ENCODE measurements around the gene PLEKHN1.

PLEKHN1 gene

DNA sequence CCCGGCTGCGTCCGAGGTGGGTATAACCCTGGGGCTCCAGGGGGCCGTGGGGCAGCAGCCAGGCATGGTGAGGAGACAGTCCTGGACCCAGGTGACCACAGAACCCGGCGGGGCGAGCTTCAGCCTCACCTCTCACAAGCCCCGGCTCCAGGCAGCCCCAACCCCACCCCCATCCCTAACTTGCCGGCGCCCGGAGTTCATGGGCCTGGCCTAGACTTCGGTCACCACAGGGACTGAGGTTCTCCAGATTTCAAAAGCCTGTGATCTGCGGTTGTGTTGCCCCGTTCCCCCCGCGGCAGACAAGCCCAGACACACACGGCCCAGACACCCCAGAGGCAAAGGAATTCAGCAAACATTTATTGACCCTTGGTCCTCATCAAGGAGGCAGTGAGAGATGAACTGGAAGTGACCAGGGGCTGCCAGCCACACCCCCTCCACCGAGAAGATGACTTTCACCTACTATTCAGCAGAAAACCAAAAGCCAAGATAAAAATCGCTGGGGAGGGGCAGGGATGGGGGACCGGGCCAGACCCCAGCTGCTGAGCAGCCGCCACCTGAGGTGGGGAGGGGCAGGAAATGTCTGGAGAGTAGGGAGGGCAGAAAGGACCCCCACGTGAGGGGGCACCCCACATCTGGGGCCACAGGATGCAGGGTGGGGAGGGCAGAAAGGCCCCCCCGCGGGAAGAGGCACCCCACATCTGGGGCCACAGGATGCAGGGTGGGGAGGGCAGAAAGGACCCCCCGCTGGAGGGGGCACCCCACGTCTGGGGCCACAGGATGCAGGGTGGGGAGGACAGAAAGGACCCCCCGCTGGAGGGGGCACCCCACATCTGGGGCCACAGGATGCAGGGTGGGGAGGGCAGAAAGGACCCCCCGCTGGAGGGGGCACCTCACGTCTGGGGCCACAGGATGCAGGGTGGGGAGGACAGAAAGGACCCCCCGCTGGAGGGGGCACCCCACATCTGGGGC, 29.7 kb downstream of the PLEKHN1 start:
- TF ChIP-seq EZH2 (IDR thresholded peaks at IDR 0.05; ENCODE audit: borderline replicate concordance, low read length), result no peak
- TF ChIP-seq, protein P1, sequence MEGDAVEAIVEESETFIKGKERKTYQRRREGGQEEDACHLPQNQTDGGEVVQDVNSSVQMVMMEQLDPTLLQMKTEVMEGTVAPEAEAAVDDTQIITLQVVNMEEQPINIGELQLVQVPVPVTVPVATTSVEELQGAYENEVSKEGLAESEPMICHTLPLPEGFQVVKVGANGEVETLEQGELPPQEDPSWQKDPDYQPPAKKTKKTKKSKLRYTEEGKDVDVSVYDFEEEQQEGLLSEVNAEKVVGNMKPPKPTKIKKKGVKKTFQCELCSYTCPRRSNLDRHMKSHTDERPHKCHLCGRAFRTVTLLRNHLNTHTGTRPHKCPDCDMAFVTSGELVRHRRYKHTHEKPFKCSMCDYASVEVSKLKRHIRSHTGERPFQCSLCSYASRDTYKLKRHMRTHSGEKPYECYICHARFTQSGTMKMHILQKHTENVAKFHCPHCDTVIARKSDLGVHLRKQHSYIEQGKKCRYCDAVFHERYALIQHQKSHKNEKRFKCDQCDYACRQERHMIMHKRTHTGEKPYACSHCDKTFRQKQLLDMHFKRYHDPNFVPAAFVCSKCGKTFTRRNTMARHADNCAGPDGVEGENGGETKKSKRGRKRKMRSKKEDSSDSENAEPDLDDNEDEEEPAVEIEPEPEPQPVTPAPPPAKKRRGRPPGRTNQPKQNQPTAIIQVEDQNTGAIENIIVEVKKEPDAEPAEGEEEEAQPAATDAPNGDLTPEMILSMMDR (IDR thresholded peaks at IDR 0.05; ENCODE audit: low read length), result no peak
- H3K27me3 ChIP-seq (ENCODE audit: insufficient read depth, low read length), result no peaks in the 10 kb centered on the region; the same call in 1 of the 2 replicates

DNA sequence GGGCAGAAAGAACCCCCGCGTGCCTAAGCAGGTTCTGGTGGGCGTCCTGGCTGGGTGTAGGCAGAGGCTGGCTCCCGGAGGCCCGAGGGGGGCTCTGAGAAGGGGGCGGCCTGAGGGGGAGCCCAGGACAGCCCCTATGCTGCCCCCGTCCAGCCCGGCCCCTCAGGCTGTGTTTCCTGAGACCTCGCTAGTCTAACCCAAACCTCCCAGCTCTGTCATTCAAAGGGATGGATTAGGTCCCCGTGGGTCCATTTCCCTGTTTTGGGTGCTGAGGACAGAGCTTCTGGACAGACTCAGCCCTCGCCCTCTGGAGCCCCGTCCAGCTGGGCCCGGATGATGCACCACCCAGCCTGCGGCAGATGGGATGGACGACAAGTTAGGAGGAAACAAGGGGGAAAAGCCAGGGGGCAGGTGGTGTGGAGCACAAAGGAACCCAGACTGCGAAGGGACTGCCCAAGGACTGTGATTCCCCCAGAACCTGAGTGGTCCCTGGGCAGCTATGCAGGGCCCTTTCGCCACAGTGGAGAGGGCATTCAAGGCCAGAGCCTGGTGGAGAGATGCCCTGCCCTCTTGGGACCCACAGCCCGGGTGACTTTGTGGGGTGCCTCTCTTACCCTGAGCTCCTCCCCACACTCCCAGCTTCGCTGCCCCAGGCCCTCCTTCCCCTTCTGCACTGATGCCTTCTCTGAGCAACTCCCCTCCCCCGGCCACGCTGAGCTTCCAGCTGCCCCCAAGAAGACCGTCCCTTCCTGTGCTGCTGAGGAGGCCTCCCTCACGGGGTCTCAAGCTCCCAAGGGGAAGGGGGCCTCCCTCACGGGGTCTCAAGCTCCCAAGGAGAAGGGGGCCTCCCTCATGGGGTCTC, 30.8 kb downstream of the PLEKHN1 start:
- Histone ChIP-seq H2AFZ (ENCODE audit: low read length) (no peak overlapping the region), H3K9ac (ENCODE audit: low read length) (no peak overlapping the region), H4K20me1 (ENCODE audit: insufficient read depth, low read length) (no peaks in the 10 kb centered on the region), H3K27ac (ENCODE audit: low read depth, low read length, poor library complexity, severe bottlenecking) (no peak overlapping the region), H3K9me3 (ENCODE audit: low read length) (no peaks in the 10 kb centered on the region), H3K27me3 (ENCODE audit: insufficient read depth, low read length) (no peaks in the 10 kb centered on the region; the same call in 1 of the 2 replicates), H3F3A (ENCODE audit: insufficient read depth, low read length) (no peaks in the 10 kb centered on the region), H3K9me2 (ENCODE audit: low read depth, low read length) (no peaks in the 10 kb centered on the region), H3K4me2 (ENCODE audit: low read length) (no peak overlapping the region), H3K79me2 (ENCODE audit: insufficient read depth, low read length) (no peaks in the 10 kb centered on the region), H3K4me3 (ENCODE audit: low read depth, low read length, poor library complexity, severe bottlenecking) (no peak overlapping the region), H3K36me3 (ENCODE audit: insufficient read depth, low read length) (no peaks in the 10 kb centered on the region), H3K4me1 (ENCODE audit: insufficient read depth, low read length, severe bottlenecking) (no peaks in the 10 kb centered on the region)
- TF ChIP-seq, protein P1 (IDR thresholded peaks at IDR 0.05; ENCODE audit: low read length), result no peak
- TF ChIP-seq EZH2 (IDR thresholded peaks at IDR 0.05; ENCODE audit: borderline replicate concordance, low read length), result no peak

More for the DNA sequence above, 29.7 kb downstream of the PLEKHN1 start:
- no peak overlapping the region for H3K27ac ChIP-seq (ENCODE audit: low read depth, low read length, poor library complexity, severe bottlenecking)
- H3K36me3 ChIP-seq (ENCODE audit: insufficient read depth, low read length), result no peaks in the 10 kb centered on the region
- H3K4me2 ChIP-seq (ENCODE audit: low read length), result no peak overlapping the region
- H2AFZ ChIP-seq (ENCODE audit: low read length), result no peak overlapping the region
- H3K9ac ChIP-seq (ENCODE audit: low read length), result no peak overlapping the region
- no peaks in the 10 kb centered on the region for H3K9me2 ChIP-seq (ENCODE audit: low read depth, low read length)
- no peaks in the 10 kb centered on the region for H3K9me3 ChIP-seq (ENCODE audit: low read length)
- H3K4me3 ChIP-seq (ENCODE audit: low read depth, low read length, poor library complexity, severe bottlenecking), result no peak overlapping the region
- no peaks in the 10 kb centered on the region for H3F3A ChIP-seq (ENCODE audit: insufficient read depth, low read length)
- no peaks in the 10 kb centered on the region for H3K79me2 ChIP-seq (ENCODE audit: insufficient read depth, low read length)
- H3K4me1 ChIP-seq (ENCODE audit: insufficient read depth, low read length, severe bottlenecking), result no peaks in the 10 kb centered on the region
- no peaks in the 10 kb centered on the region for H4K20me1 ChIP-seq (ENCODE audit: insufficient read depth, low read length)

DNA sequence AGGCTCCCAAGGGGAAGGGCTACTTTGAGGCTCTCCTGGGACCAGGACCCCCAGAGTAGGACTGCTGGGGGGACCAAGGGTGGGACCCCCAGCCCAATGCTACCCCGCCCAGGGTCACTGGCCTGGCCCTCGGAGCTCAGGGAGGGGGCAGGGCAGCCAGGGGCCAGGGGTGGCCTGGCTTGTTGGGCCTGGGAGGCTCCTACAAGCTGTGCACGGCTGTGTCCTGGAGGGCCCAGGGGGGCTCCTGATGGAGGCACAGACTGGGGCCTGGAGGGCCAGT, 31.4 kb downstream of the PLEKHN1 start:
- Histone ChIP-seq H2AFZ (ENCODE audit: low read length) (no peak overlapping the region), H3K79me2 (ENCODE audit: insufficient read depth, low read length) (no peaks in the 10 kb centered on the region), H3K4me2 (ENCODE audit: low read length) (no peak overlapping the region), H3F3A (ENCODE audit: insufficient read depth, low read length) (no peaks in the 10 kb centered on the region), H3K9me2 (ENCODE audit: low read depth, low read length) (no peaks in the 10 kb centered on the region), H3K27me3 (ENCODE audit: insufficient read depth, low read length) (no peaks in the 10 kb centered on the region; the same call in 1 of the 2 replicates), H4K20me1 (ENCODE audit: insufficient read depth, low read length) (no peaks in the 10 kb centered on the region), H3K36me3 (ENCODE audit: insufficient read depth, low read length) (no peaks in the 10 kb centered on the region), H3K9ac (ENCODE audit: low read length) (no peak overlapping the region), H3K4me3 (ENCODE audit: low read depth, low read length, poor library complexity, severe bottlenecking) (no peak overlapping the region), H3K9me3 (ENCODE audit: low read length) (no peaks in the 10 kb centered on the region), H3K4me1 (ENCODE audit: insufficient read depth, low read length, severe bottlenecking) (no peaks in the 10 kb centered on the region), H3K27ac (ENCODE audit: low read depth, low read length, poor library complexity, severe bottlenecking) (no peak overlapping the region)
- TF ChIP-seq, protein P1 (IDR thresholded peaks at IDR 0.05; ENCODE audit: low read length), result no peak
- no peak for TF ChIP-seq EZH2 (IDR thresholded peaks at IDR 0.05; ENCODE audit: borderline replicate concordance, low read length)
